Activated CD8-positive, alpha-beta memory T cell treated with anti-CD3 and anti-CD28 coated beads for 1 hour (primary cell): ENCODE results near the gene SLC2A3.
"Not testable (repeated sequence)": the region's sequence is repeated elsewhere in the genome, so short reads cannot be mapped to it uniquely, and the experiment has no call there.

ENCODE experiments used
- DNase-seq, 2 donors: peaks; one replicate each; pipeline ENCODE4 v3.0.0-alpha.2; 2020; ENCODE audit warnings: low read depth in 1 of 2; ENCODE audit errors: extremely low read depth in 1 of 2

The SLC2A3 gene

DNA sequence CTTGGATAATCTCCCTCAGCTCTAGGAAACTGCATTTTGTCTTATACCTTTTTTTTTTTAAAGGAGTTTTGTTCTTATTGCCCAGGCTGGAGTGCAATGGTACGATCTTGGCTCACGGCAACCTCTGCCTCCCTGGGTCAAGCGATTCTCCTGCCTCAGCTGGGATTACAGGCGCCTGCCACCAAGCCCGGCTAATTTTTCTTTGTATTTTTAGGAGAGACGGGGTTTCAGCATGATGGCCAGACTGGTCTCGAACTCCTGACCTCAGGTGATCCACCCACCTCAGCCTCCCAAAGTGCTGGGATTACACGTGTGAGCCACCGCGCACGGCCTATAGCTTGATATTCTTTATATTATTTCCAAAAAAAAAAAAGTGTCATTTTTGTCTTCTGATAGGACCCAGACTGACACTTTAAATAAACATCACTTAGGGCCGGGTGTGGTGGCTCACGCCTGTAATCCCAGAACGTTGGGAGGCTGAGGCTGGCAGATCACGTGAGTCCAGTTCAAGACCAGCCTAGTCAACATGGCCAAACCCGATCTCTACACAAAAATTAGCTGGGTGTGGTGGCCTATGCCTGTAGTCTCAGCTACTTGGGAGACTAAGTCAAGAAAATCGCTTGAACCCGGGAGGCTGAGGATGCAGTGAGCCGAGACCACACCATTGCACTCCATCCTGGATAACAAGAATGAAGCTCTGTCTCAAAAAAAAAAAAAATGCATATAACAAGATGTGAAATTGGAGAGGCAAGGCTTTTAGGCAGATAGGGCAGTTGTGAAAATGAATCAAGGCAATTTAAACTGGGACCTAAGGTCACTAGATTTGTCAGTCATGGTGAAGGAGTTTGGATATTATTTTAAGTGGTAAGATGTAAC is 18.4 kb downstream of the SLC2A3 start:
- DNase-seq = no peak

DNA sequence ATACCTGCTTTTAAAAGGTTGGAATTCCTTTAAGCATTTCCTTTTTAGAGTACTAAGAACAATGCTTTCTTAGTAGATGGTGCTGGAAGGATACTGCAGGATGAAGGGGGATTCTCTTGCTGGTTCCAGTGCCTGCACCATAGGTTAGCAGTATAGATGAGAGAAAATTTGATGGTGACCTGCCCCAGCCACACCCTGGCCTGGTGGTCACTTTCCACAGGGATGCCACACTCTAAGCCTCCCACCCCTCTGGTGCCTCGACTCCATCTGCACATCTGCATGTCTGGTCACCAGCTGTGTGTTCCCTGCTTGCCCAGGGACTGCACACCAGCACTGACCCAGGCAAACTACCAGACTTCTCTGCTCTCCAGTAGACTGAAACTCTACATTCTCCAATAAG is 19.1 kb downstream of the SLC2A3 start:
- no peak for DNase-seq

DNA sequence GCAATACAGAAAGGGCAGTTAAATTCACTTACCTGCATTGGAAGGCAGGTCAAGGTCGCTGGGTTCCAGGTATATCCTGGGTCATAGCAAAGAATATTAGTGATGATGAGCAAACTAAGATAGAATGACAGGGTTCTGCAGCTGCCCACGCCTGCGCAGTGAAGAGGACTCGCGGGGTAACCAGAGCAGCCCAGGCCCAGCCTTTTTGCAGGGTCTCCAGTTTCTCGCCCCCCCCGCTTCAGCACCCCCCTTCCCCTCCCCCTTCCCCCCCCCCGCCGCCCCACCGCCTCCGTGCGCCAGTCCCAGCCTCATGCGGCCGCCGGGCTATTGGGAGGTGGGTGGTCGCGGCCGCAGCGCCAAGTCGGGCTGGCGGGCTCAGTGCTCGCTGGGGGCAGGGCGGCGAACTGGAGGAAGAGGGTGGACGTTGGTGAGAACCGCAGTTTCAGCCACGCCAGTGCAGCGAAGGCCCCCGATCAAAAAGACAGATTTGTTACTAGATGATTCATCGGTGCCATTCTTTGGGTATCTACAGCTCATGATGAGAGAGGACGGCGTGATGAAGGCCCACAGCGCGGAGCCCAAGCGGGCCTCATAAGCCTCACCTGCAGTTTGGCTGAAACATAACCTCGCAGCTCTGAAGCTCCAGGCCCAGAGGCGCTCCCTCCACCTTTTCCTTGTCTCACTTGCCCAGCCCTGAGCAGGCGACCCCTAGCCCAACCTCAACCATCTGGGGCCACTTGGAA is 20.2 kb downstream of the SLC2A3 start:
- DNase-seq = no peak

DNA sequence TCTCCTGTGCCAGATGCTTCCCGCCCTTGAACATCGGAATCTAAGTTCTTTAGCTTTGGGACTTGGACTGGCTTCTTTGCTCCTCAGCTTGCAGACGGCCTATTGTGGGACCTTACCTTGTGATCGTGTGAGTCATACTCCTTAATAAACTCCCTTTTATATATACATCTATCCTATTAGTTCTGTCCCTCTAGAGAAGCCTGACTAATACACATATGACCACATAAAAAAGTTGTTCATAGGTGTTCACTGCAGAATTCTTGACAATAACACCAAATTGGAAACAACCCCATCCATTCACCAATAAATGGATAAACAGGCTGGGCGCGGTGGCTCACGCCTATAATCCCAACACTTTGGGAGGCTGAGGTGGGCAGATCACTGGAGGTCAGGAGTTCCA is 25.9 kb downstream of the SLC2A3 start:
- DNase-seq = not testable (repeated sequence)

DNA sequence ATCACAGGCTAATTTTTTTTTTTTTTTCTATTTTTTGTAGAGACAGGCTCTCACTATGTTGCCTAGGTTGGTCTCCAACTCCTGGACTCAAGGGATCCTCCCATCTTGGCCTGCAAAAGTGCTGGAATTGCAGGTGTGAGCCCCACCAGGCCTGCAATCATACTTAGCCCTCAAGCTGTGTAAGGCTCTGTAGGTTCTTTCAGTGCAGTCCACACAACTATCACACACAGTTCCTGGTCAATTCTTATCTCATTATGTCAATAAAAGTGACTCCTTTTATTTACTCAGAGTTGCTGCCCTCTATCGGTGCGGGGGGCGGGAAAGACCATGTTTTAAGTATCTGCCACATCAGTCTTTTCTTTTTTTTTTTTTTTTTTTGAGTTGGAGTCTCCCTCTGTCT is 29.0 kb downstream of the SLC2A3 start:
- DNase-seq = peak in 1 of 2 donors; percentile 17

DNA sequence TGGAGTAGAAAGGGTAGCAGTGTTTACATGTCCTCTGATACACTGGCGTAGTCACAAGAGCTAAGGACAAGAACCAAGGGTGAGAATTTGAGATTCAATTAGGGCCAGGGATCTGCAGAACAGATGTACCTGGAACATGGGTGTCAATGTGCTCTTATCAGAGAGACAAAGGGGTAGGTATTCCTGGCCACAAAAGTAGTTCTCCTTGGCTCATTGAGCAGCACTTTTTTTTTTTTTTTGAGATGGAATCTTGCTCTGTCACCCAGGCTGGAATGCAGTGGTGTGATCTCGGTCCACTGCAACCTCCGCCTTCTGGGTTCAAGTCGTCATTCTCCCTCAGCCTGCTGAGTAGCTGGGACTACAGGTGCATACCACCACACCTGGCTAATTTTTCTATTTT is 29.7 kb downstream of the SLC2A3 start:
- DNase-seq = not testable (repeated sequence)

DNA sequence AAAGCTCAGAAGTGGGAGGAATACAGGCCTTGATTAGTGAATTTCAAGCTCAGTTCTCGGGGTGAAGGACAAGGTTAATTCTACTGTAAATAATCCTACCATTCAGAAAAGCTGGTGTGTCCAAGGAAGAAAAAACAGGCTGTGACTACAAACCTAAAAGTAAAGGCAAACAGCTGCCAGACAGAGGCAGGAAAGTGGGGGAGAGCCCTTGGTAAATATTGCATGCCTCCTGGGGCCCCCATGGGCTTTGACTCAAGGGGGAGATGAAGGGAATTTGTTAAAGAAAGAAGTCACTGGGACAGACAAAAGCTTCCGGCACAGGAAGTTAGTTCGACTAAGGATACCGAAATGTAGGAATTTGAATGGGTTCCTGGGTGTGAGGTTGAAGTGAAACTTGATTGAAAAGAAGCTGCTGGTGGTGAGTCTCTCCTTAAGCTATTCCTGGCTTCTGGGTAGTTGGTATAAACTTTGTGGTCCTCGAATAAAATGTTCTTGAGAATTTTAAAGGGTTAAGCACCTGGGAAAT is 30.3 kb downstream of the SLC2A3 start:
- DNase-seq = not testable (repeated sequence)

DNA sequence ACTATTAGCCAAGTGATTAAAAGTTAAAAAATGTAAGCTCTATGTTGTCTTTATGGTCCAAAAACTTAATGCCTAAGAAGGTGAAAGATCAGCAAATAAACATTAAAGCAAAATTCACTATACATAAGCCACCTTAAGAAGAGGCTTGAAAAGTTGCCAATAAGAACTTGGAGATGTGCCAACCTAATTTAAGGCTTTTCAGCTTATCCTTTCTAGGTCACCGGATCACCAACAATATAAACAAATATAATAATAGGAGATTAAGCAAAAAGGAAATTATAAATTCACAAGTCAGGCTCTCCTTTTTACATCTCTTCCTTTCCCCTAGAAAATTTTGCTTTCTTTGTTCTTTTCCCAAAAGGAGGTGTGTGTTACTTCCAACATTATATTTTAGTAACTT is 30.9 kb downstream of the SLC2A3 start:
- DNase-seq = no peak

DNA sequence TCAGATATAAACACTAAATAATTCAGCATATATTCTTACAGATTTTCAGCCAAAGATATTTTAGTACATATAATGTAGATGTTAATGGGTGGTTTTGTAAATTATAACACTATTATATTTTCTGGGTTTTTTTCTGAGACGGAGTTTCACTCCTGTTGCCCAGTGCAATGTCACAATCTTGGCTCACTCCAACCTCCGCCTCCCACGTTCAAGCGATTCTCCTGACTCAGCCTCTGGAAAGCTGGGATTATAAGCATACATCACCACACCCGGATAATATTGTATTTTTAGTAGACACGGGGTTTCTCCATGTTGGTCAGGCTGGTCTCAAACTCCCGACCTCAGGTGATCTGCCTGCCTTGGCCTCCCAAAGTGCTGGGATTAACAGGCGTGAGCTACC is 33.6 kb downstream of the SLC2A3 start:
- not testable (repeated sequence) for DNase-seq

DNA sequence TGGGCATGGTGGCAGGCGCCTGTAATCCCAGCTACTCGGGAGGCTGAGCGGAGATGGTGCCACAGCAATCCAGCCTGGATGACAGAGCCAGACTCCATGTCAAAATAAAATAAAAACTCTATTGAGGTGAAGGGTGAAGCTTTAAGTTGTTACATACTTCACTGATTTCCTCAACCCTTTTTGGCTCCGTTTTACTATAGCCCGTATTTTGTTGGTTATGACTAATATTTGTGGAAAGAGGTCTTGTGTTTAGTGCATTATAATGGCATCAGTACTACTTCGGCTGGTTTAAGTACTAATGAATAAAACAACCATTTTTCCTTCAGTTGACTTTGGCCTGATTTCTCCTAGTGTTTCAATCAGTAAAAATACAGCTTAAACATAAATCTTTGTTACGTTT is 36.2 kb downstream of the SLC2A3 start:
- no peak for DNase-seq

DNA sequence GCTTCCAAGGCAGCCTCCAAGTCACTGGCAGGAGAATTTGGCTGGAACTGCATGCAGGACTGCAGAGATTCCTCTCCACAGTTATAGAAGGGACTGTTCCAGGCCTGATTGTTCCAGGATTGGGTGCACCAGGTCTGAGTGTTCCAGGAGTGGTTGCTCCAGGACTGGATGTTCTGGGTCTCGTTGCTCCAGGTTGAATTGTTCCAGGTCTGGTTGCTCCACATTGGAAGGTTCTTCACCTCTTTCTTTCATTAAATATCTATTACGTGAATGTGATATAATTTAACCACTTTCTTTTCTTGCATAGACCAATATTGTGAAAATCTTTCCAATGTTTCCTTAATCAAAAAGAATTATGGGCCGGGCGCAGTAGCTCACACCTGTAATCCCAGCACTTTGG is 39.3 kb downstream of the SLC2A3 start:
- not testable (repeated sequence) for DNase-seq

DNA sequence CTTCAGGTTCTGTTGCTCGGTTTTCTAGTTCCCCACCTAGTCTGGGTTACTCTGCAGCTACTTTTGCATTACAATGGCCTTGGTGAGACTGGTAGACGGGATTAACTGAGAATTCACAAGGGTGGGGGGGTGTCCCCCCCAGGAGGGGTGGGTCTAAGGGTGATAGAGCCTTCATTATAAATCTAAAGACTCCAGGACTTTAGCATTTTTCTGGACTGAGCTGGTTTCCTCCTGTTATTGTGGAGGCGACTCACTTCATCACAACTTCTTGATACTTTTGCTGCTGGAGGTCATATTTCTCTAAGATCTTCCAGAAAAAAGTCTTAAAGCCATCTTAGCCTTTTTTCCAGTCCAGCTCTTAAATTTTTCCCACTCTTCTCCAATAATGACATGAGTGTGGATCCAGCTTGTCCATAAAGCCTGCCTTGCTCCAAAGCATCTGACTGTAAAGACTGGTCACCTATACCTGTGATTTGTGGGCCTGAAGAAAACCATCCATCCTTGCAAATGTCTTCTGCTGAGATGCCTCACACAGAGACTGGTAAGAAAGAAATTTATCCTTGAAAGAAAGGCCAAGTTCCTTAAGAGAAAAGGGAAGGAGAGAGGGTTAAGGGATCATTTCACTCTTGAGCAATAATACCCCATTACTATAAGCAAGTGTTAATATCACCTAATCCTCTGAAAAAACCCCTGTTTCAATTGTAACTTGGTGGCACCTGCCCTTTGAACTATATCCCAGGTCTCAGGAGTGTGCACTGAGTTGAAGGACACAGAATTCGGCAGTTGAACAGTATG is 43.6 kb downstream of the SLC2A3 start:
- no peak for DNase-seq

DNA sequence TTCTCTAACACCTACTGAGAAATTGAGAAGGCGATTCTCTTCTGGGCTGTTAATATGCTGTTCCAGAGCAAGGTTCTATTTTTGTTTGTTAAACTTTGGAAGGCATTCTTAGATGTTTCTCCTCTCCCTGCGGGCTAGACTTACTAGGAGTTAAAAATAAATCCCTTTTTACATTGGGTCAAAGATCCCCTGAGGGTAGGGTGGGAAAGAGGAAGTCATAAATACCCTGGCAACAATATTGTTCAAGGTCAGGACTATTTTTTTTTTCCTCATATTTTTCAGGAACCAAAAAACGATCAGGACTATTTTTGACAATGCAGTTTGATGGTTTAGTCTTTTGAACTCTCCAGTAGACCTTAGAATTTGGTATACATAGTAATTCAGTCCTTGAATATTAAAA is 51.3 kb downstream of the SLC2A3 start:
- no peak for DNase-seq

DNA sequence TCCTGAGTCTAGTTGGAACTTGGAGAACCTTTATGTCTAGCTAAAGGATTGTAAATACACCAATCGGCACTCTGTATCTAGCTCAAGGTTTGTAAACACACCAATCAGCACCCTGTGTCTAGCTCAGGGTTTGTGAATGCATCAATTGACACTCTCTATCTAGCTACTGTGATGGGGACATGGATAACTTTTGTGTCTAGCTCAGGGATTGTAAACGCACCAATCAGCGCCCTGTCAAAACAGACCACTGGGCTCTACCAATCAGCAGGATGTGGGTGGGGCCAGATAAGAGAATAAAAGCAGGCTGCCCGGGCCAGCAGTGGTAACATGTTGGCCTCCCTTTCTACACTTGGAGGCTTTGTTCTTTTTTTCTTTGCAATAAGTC is 54.3 kb downstream of the SLC2A3 start:
- DNase-seq = not testable (repeated sequence)

DNA sequence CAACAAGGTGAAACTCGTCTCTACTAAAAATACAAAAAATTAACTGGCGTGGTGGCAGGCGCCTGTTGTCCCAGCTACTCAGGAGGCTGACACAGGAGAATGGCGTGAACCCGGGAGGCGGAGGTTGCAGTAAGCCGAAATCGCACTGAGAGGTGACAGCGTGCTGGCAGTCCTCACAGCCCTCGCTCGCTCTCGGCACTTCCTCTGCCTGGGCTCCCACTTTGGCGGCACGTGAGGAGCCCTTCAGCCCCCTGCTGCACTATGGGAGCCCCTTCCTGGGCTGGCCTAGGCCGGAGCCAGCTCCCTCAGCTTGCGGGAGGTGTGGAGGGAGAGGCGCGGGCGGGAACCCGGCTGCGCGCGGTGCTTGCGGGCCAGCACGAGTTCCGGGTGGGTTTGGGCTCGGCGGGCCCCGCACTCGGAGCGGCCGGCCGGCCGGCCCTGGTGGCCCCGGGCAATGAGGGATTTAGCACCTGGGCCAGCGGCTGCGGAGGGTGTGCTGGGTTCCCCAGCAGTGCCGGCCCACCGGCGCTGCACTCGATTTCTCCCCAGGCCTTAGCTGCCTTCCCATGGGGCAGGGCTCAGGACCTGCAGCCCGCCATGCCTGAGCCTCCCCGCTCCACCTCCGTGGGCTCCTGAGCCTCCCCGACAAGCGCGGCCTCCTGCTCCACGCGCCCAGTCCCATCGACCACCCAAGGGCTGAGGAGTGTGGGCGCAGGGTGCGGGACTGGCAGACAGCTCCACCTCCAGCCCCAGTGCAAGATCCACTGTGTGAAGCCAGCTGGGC is 54.8 kb downstream of the SLC2A3 start:
- DNase-seq = not testable (repeated sequence)

DNA sequence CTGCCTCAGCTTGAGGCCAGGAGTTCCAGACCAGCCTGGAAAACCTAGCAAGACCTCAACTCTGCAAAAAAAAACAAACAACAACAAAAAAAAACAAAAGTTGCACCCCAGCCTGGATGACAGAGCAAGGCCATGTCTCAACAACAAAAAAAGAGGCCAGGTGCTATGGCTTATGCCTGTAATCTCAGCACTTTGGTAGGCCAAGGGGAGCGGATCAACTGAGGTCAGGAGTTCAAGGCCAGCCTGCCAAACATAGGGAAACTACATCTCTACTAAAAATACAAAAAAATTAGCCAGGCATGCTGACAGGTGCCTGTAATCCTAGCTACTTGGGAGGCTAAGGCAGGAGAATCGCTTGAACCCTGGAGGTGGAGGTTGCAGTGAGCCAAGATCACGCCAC is 56.7 kb downstream of the SLC2A3 start:
- DNase-seq = no peak

DNA sequence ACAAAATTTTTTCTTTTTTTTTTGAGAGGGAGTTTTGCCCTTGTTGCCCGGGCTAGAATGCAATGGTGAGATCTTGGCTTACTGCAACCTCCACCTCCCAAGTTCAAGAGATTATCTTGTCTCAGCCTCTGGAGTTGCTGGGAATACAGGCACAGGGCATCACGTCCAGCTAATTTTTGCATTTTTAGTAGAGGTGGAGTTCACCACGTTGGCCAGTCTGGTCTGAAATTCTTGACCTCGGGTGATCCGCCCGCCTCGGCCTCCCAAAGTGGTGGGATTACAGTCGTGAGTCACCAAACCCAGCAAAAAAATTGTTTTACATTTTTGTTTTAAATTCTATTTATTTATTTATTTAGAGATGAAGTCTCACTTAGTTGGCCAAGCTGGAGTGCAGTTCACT is 58.6 kb downstream of the SLC2A3 start:
- no peak for DNase-seq

DNA sequence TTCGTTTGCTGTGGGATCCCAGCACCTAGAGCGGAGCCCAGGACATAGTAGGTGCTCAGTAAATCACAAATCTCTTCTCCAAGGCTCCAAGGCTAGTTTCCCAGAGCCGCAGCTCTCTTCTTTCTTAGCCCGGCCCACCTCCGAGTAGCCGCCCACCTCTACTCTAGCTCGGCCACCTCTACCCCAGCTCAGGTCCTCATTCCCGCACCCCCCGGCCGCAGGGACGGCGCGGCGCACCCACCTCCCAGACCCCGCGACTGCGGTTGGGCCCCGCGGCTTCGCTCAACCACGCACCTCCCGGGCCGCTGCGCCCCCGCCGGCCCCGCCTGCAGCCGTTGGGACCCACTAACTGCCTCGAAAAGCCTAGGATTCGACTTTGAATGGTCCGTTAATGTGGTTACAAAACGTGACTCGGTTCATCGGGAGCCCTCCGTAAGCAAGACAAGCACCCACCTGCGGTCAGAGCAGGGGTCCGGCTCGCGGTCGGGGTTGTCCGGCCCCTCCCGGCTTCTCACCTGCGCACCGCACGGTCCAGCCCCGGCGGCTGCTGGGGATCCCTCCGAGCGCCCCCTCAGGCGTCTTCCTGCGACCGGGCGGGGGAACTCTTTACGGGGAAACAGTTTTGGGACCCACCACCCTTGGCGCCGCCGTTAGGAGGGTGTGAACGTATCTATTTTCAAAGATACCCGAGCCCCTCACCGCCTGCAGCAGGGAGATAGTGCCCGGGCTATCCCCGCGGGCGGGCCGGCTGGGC is 63.2 kb downstream of the SLC2A3 start, which contains the start of gene SLC2A14:
Gene SLC2A14 (minus strand): TSS at position 350 of the 754 bp plus-strand sequence. CDS start 3,035 bp downstream, outside the sequence.
- DNase-seq = no peak

DNA sequence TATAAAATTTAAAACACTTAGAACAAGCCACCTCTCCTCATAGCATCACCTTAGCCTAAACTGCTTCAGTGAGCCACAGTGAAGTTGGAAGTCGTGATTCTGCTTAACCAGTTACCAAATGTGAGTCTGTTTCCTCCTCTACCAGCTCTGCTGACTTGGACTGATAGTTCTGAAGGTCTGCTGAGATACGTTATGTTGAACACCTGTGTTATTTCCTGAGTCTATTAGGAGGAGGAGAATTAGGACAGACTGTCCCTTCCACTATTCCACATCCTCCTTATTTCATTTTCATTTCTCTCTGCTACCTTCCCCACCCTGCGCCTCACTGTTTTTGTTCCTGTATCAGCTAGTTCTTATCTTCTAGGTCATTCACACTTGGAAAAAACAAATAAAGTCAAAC is 65.7 kb downstream of the SLC2A3 start:
- no peak for DNase-seq
